ENCODE data around the gene MBOAT1. TPM values are rescaled to one million over a fixed set of nuclear protein-coding genes. Genes with fewer than 3 reads are reported as not detected.

MBOAT1 gene
- total RNA-seq, 1 donor from 2014 or later, result 6.3 TPM

DNA sequence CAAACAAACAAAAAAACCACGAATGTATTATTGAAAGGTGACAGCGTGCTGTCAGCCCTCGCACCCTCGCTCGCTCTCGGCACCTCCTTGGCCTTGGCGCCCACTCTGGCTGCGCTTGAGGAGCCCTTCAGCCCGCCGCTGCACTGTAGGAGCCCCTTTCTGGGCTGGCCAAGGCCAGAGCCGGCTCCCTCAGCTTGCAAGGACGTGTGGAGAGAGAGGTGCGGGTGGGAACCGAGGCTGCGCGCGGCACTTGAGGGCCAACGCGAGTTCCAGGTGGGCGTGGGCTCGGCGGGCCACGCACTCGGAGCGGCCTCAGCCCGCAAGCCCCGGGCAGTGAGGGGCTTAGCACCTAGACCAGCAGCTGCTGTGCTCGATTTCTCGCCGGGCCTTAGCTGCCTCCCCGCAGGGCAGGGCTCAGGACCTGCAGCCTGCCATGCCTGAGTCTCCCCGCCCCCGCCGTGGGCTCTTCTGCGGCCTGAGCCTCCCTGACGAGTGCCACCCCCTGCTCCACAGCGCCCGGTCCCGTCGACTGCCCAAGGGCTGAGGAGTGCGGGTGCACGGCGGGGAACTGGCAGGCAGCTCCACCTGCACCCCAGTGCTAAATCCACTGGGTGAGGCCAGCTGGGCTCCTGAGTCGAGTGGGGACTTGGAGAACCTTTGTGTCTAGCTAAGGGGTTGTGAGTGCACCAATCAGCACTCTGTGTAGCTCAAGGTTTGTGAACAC, 20.9 kb upstream of the MBOAT1 start:
- no peak for ATAC-seq

DNA sequence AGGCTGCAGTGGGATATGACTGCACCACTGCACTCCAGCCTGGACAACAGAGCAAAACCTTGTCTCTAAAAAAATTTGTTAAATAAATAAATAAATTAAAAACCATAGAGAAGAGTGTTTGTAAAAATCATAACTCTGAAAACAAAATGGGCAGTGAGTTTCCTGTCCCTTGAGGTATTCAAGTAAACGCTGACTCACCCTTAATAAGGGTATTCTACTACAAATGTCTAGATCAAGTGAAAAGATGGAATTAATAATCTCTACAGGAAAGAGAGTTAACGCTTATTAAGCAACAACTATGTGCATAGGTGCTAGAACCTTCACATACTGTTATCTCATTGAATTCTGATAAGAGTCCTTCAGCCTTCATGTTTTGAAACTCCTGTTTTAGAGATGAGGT, 19.9 kb upstream of the MBOAT1 start:
- no peak for ATAC-seq

DNA sequence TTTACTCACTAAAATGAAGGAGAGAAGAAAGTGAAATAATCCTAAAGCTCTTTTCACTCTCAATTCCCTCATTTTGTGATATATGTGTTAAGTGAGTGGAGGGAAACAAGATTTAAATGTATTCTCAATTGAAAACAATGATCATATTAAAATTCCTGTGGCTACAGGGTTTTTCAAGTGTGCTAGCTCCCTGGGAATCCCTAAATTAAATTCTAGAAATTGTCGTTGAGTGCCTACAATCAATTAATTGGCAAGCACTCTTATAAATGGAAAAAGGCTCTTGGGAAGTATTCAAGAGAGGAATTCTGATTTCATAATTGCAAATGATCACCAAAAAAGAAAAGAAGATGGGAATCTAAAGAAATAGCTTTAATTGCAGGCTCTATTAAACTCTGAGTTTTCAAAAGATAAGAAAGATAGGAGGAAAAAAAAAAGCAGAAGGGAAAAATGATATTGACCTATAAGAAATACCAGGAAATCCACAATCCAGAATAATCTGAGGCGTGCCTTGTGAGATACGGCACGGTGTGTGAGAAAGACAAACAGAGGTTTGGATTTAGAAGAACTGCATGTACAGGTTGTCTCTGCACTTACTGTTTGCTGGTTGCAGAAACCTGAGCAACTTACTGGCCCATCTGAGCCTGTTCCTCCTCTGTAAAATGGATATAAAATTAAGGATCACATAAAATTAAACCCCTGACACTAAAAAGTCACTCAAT, 18.3 kb upstream of the MBOAT1 start:
- no peak for ATAC-seq

DNA sequence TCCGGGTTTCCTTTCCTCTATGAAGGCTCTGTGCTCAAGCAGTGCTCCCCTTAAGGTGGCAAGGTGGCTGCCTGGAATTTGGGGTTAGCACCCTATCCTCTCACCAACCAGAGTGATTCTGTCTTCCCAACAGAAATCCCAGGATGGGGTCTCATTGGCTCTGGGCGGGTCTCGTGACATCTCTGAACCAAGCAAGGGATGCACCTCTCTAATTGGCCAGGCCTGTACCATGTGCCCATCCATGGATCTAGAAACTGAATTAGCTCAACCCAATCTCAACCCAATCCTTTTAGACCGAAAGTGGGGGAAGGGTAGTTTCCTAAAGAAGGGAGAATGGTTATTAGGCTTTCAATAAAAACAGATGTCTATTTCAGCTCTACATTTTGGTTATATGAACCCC, 17.6 kb upstream of the MBOAT1 start:
- ATAC-seq, result no peak

DNA sequence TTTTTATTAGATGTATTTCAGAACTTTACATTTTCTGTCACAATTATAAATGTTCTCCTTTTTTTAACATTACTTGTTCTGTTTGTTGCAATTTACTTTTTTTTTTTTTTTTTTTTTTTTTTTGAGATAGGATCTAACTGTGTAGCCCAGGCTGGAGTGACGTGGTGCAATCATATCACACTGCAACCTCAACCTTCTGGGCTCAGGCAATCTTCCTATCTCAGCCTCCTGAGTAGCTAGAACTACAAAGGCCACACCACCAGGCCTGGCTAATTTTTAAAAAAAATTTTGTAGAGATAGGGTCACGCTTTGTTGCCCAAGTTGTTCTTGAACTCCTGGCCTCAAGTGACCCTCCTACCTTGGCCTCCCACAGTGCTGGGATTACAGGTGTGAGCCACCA, 15.1 kb upstream of the MBOAT1 start:
- ATAC-seq, result no peak

DNA sequence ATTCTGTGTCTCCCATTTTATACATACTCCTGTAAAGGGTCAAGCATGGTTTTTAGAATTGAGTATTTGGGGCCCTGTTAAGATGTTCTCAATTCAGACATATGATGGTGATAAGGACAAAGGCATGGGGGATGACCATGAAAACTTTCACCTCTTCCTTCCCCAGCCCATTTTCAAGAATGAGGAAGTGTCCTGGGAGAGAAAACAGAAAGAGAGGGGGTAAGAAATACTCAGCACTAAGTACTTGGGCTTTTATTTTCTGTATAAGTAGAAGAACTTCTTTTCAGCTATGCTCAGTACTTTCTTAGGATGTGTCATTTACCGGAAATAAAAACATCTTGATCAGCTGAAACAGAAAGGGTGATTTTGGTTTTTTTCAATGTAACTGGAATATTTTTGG, 10.9 kb upstream of the MBOAT1 start:
- no peak for ATAC-seq

DNA sequence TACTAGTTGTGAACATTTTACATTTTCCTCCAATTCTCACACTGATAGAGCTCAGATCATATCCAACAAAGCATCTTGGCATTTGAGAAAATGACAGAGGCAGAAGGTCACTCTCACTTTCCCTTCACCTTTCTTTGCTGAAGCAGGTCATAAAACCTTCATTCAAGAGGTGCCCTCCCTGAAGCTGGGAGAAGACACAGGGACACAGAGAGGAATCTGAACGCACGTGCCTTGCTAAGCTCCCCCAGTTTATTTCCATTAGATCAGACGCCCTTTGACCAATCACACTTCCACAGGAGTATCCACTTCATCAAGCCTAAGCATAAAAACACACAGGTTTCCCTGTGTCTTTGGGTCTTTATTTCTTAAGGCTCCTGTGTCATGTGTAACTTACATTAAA, 9.2 kb upstream of the MBOAT1 start:
- ATAC-seq, result no peak

DNA sequence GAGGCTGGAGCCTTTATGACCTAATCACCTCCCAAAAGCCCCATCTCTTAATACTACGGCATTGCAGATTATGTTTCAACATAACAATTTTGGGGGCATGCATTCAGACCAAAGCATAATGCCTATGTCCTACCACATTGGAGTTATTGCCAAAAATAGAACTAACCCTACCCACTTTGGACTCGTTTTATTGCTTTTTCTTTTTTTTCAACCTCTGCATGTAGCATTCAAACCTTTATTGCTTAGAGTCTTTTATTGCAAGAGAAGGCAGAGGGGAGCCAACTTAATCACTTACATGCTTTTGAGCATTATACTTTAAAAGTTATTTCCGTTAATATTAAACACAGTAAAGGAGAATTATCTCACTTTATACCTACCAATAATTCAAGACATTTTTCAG, 8.1 kb upstream of the MBOAT1 start:
- no peak for ATAC-seq

DNA sequence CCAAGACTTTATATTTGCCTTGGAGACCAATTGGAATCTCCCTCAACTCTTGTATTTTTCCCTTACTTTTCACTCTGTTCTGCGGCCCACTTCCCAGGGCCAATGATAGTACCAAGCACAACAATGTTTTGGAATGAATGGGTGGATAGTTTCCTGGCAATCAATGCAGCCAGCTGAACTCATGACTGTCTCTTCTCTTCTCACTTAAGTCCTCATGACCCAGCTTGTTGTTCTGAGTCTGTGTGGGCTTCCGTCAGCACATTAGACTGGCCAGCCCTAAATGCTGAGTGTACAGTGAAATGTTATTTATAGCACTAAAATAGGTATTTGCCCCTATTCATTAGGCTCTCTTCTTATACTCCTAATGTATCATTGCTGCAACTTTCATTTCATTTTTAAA, 5.6 kb upstream of the MBOAT1 start:
- ATAC-seq, result peak; percentile 70

DNA sequence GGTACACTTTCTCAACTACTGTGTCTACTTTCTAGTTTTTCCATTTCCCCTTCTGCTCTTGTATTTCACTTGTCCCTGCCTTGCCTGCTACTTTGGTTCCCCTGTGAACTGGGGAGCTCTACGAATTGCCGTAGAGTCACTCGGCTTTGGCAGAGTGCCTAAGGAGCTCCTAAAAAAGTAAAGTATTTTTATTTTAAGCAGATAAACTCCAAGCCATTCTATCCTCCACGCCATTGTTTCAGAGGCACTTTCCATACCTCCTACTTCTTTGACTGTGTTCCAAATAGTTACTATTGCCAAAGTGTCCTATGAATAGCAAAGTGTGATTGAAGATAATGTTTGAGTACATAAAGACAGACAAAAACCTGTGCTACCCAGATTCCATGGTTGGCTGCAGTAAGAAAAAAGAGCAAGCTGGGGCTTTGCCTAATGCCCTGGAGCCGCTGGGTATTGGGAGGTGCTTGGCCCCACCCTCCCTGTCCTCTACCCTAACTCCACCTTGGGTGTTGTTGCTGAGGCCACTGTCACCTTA, 5.1 kb upstream of the MBOAT1 start:
- peak; percentile 87 for ATAC-seq

DNA sequence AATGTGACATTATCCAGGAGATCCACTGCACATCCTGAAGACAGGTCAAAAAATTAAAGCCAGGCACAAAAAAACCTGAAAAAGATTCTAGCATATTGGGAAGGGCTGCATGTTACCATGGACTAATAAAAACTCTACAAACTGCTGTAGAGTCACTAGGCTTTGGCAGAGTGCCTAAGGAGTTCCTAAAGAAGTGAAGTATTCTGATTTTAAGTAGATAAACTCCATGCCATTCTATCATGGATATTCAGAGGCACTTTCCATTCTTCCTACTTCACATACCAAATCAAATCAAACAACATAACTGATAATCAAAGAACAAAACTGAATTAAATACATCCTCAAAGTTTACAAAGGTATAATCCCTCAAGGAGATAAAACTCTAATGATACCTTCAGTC, 3.0 kb upstream of the MBOAT1 start:
- no peak for ATAC-seq

DNA sequence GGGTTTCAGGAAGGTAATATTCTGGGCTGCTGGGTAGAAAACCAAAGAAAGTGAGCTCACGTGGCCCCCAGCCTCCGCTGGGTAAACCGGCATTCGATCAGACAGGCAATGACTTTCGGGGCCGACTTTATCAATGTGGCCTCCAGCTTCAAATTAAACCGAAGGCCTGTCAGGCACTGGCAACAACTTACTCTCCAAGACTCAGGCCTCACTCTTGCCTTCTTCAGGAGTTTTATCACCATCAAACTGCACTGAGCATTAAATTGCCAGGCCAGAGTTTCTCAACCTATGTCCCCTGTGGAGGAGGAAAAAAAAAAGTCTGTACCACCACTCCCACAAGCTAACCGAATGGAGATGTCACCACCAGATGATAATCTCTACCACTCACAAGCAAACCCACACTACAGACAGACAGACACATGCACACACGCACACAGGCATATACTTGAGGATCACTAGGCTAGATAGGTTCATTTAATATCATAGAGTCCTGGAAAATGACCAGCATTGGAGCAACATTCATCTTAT, 1.1 kb upstream of the MBOAT1 start:
- ATAC-seq, result no peak

DNA sequence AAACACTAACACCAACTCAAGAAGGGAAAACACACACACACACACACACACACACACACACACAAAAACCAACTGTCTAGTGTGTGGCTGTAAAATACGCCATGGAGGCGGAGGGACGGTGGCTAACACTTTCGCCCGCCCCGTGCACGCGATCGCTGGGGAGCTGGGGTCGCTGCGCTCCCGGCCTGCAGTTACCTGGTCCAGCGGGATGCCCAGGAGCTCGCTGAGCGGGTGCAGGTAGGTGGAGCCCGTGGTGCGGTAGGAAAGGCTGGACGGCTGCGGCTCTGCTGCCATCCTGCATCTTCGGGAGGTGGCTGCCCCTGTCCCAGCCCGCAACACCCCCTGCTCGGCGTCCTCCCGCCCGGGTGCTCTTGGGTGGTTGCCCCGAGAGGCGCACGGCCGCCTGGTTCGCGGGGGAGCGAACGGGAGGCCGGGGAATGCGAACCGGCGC, 303 bp downstream of the MBOAT1 start:
- peak; percentile 38 for ATAC-seq

DNA sequence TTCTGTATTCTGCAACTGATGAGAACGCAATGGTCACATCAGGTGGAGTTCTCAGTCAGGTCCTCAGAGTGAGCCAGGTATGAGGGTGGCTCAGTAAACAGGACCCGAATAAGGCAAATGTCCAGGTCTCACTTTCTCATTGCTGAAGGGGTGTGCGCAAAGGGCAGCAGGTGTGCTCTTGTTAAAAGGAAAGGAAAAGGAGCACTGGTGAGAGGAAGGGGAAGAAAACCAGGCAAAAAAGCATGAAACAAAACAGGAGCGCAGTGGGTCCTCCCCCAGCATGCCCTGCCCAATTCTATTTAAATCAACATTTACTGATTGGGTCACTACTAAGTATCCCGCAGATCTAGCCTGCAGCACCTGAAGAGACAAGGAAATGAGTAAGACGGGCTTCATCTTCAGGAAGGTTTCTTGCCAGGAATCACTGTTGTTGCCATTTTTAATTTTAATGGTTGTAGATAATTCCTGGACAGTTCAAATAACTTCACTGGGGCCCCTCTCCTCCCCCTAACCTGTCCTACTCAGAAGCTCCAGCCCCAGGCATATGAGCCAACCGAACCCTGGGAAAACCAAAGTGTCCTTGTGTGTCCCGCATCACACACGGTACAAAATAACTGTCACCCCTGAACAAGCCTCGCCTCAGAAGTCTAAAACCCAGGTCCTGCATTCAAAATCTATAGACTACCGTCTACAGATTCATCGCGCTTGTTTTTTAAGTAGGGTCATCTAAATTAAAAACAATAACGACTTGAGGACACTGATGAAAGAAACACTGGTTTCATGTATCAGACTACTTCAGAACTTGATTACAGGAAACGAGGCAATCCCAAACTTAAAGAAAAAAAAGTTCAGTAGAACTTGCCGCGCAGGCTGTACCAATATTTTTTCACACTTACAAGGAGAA, 980 bp downstream of the MBOAT1 start:
- ATAC-seq, result peak; percentile 73

DNA sequence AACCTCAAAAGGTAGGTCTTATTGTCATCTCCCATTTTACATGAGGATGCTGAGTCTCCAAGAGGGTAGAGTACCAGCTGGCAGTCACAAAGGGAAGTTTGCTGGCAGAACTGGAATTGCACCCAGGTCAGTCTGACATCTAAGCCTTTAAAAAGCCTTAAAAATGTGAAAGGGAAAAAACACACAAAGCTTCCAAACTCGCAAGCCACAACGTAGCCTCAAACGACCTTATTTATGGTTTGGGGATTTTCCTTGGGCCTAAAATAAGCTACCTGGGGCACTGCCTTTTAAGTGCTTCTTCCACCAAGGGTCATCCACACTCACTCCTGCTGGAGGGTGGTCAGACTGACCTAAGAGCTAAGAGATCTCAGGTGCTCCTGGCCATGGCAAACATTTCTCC, 2.1 kb downstream of the MBOAT1 start:
- no peak for ATAC-seq

DNA sequence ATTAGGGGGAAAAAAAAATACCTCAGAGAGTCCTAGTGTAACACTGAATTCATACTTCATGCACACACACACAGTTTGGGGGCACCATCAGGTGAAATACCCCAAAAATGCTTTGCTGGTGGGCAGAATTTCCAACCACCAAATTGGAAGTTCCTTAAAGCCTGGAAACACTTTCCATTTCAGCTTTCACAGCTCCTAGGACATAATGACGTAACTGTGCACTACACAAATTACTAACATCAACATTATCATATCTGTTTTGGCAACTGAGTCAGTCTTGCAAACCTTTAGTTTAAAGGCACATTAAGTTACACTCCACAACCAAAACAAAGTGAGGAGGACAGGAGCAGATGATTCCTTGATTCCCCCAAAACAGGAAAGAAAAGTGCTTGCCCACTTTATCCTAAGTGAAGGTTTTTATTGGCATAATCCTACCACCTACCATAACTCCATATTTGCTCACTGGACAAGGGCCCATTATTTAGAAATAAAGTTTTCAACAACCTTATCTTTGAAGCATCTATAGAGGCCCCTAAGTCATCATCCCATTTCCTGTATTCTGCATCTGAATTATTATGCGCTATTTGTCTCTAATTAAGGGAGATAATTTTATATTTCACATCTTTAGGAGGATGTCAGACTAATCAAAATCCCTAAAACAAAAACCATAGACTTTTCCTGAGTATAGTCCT, 3.4 kb downstream of the MBOAT1 start:
- ATAC-seq, result no peak

DNA sequence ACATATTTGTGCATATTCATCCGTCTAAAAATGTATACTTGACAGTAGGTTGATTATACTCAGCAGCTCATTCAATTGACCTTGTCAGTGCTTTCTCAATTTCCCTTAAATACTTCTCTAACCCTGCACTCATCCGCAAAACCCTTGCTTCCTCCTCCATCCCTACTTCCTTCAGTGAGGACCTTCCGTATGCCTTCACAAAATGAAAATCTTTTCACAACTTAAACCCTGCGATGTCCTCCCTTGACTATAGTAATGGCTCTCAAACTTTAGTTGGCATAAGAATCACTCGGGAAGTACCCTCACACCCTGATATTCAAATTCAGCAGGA, 5.2 kb downstream of the MBOAT1 start:
- no peak for ATAC-seq

DNA sequence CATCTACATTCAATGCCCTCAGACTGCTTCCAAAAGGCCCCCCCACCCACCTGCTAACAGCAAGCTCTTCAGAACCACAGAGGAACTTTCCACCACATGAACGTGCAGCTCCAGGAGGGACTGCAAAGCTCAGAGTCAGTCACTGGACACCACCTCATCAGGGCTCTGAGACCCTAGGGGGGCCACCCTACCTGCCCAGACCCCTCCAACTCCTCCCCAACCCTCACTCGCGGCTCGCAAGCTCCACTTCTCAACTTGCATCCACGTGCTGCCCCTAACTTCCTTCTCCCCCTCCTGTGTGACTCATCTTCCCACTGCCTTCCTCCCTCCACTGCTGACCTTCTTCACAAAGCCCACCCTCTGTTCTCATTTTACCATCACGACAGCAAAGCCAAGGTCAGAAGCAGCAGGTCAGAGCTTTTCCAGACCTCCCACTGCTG, 6.5 kb downstream of the MBOAT1 start:
- no peak for ATAC-seq

DNA sequence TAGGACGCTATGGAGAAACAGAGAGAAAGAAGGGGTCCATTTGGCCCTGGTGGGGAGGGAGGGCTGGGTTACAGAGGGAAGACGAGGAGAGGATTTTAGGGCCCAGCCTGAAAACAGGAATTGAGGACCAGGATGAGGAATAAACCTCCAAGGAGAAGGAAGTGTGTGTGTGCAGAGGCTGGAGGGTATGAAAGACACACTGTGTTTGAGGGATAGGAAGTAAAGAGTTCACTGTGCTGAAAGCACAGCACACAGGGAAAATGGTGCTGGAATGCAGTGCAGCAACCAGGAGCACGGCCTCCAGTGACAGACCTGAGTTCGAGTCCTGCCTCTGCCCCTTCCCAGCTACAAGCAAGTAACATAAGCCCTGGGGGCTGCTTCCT, 7.8 kb downstream of the MBOAT1 start:
- no peak for ATAC-seq

DNA sequence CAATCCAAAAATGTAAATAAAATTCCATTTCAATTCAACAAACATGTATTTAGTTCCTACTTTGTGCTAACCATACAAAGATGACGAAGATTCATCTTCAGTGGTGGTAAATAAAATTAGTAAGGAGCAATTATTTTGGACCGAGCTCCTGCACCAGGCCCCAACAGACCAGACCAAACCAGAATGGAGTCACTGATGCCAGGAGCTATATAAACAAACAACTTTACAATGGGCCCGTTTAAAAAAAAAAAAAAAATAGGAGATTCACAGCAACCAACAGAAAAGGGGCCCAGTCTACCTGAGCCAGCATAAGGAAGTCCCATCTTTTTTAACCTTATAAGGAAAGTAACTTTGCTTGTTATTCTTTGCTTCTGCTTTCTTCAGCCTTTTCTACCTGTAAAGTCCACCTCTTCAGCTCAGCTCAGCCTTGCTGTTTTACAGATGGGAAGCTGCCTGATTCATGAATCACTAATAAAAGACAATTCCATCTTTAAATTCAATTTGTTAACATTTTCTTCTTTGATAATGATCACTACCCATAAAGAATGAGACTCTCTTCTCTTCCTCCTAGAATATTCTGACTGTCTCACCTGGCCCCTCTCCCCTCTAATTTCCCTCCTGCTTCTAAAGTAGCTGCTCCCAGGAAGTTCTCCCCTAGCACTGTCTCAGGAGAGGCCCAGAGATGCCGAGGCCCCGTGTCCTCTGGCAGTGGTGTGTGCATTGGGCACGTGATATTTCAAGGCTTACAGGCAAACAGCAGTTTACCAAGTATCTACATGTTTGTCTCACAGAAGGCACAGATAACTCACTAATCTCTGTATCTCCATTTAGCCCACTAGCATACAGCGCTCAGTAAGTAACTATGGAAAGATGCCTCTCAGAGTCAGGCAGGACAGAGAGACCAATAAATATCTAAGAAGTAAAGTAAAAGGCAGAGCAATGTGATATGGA, 8.4 kb downstream of the MBOAT1 start:
- no peak for ATAC-seq

DNA sequence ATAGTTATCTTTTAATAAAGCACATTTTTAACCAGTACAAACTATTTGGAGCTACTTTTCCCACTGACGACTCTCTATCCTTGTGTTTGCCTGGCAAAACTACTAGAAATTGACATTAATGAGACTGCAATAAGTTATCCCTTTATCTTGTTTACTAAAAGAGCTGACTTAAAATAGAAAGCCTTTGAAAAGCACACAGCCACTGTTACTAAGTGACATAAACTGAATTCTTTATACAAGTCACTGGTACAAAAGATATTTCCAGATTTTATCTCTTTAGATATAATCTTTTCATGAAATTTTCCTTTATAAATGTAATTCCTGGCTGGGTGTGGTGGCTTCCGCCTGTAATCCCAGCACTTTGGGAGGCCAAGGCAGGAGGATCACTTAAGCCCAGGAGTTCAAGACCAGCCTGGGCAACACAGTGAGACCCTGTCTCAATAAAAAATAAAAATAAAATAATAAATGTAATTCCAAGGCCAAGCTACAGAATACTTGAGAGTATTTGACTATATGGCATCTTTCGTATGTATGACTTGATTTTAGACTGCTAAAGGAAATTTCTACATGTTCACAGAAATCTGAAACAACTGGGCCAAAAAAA, 9.5 kb downstream of the MBOAT1 start:
- no peak for ATAC-seq

Data from esophagus mucosa (tissue), 1 donor.